Measurements from ENCODE around the gene PNMA8B. TPM values are rescaled to one million over a fixed set of nuclear protein-coding genes. Genes with fewer than 3 reads are reported as not detected.

Gene PNMA8B, protein sequence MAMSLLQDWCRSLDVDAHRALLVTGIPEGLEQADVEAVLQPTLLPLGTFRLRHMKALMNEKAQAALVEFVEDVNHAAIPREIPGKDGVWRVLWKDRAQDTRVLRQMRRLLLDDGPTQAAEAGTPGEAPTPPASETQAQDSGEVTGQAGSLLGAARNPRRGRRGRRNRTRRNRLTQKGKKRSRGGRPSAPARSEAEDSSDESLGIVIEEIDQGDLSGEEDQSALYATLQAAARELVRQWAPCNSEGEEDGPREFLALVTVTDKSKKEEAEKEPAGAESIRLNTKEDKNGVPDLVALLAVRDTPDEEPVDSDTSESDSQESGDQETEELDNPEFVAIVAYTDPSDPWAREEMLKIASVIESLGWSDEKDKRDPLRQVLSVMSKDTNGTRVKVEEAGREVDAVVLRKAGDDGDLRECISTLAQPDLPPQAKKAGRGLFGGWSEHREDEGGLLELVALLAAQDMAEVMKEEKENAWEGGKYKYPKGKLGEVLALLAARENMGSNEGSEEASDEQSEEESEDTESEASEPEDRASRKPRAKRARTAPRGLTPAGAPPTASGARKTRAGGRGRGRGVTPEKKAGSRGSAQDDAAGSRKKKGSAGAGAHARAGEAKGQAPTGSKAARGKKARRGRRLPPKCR
- polyA plus RNA-seq (2011; rRNA removed) (0.15 and 0.17 TPM in 2 replicates), polyA minus RNA-seq (2011; rRNA and poly(A)+ RNA removed) (0.19 and 0.21 TPM in 2 replicates)

DNA sequence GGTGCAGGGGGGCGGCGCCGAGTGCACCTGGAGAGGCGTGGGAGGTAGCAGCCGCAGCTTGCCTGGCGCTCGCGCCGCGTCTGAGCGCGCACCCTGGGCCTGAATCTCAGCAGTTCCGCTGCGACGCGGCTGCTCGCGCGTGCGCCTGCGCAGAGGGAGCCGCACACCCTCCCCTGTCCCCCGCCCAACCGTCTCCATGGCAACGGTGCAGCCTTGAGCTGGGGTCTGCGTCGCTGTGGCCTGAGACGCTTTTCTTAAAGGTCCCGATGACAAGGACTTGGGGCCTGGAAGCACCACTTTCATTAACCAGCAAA is at the start of gene PNMA8B:
PNMA8B (minus strand) TSS at position 82 of the 314 bp plus-strand sequence. CDS start 402 bp downstream, outside the sequence.
- Histone ChIP-seq H3K27me3 (ENCODE audit: control insufficient read depth, insufficient read depth, low read length) (peaks cover 11% of the 10 kb centered on the region), H3K4me3 (ENCODE audit: low read depth, low read length) (peak within 1 kb of the TSS; percentile 33), H3K36me3 (ENCODE audit: control insufficient read depth, insufficient read depth, low read length) (no peaks in the 10 kb centered on the region)
- DNase-seq (ENCODE audit: low read depth): no peak
- TF ChIP-seq, protein P1, sequence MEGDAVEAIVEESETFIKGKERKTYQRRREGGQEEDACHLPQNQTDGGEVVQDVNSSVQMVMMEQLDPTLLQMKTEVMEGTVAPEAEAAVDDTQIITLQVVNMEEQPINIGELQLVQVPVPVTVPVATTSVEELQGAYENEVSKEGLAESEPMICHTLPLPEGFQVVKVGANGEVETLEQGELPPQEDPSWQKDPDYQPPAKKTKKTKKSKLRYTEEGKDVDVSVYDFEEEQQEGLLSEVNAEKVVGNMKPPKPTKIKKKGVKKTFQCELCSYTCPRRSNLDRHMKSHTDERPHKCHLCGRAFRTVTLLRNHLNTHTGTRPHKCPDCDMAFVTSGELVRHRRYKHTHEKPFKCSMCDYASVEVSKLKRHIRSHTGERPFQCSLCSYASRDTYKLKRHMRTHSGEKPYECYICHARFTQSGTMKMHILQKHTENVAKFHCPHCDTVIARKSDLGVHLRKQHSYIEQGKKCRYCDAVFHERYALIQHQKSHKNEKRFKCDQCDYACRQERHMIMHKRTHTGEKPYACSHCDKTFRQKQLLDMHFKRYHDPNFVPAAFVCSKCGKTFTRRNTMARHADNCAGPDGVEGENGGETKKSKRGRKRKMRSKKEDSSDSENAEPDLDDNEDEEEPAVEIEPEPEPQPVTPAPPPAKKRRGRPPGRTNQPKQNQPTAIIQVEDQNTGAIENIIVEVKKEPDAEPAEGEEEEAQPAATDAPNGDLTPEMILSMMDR (IDR thresholded peaks at IDR 0.05; ENCODE audit: insufficient read depth, low read depth, low read length): no peak
- POLR2A ChIA-PET: no interaction called here
- CTCF ChIA-PET: interaction anchor here (1.0 to 1.3 kb wide), 2 partner anchors 47 to 100 kb away, joined by 3 to 4 read pairs; no protein-coding TSS in a partner anchor

DNA sequence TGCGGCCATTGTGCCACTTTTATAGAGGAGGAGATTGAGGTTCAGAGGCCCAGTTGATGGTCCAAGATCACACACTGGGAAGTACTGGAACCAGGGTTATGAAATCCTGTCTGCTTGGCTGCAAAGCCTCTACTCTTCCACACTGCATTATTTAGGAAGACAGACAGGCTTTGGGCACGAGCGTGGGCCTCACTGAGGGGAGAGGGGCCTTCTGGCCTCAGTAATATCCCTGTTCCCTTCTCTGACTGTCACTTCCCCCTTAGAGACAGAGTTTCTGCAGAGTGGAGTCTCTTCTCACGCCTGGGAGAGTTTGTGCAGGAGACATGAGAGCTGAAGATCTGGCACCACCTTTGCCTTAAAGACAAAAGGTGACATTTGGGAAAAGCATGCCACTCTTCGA is 49.0 kb upstream of the PNMA8B start:
- TF ChIP-seq, protein P1 (IDR thresholded peaks at IDR 0.05; ENCODE audit: insufficient read depth, low read depth, low read length): no peak
- no peaks in the 10 kb centered on the region for H3K36me3 ChIP-seq (ENCODE audit: control insufficient read depth, insufficient read depth, low read length)
- no peak for DNase-seq (ENCODE audit: low read depth)
- H3K4me3 ChIP-seq (ENCODE audit: low read depth, low read length): no peak overlapping the region
- CTCF ChIA-PET: interaction anchor here (0.8 to 2.0 kb wide), 6 partner anchors 9 to 265 kb away, joined by 3 to 8 read pairs (median 4); no protein-coding TSS in a partner anchor
- POLR2A ChIA-PET: no interaction called here
- H3K27me3 ChIP-seq (ENCODE audit: control insufficient read depth, insufficient read depth, low read length): no peaks in the 10 kb centered on the region

DNA sequence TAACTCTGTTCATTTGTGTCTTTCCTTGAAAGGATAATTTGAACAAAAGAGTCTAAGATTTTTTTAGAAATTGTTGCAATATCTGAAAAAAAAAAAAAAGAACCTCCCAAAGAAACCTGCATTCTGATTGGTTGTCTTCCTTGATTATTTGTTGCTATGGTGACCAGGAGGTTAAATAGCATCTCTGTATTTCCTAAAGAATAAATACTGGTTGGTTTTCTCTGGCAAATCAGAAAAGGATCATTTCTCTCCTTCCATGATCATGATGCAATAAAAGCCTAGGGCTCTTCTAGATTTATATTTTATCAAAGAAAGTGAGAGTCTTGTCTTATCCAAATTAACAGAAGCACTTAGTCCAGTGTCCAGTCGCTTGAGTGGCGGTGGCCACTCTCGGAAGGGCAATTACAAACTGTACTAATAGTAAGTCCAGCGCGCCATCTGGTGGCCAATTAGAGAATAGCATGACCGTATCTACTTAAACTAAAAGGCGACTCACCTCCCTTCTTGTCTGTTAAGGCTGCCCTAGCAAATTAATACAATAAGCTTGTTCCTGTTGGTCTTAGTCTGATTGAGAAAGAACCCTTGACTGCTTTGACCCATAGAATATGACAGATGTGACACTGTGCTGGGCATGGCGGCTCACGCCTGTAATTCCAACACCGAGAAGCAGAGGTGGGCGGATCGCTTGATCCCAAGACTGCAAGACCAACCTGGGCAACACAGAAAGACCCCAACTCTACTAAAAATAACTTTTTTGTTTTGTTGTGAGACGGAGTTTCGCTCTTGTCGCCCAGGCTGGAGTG is 47.0 kb upstream of the PNMA8B start:
- ChIA-PET POLR2A (no interaction called here), CTCF (interaction anchor here (0.9 to 3.4 kb wide), 15 partner anchors 9 to 263 kb away, joined by 3 to 34 read pairs (median 4); partner anchors contain the start of gene PNMA8B)
- TF ChIP-seq, protein P1 (IDR thresholded peaks at IDR 0.05; ENCODE audit: insufficient read depth, low read depth, low read length): peak; percentile 80
- Histone ChIP-seq H3K4me3 (ENCODE audit: low read depth, low read length) (no peak overlapping the region), H3K36me3 (ENCODE audit: control insufficient read depth, insufficient read depth, low read length) (no peaks in the 10 kb centered on the region), H3K27me3 (ENCODE audit: control insufficient read depth, insufficient read depth, low read length) (no peaks in the 10 kb centered on the region)
- DNase-seq (ENCODE audit: low read depth): peak; percentile 50

DNA sequence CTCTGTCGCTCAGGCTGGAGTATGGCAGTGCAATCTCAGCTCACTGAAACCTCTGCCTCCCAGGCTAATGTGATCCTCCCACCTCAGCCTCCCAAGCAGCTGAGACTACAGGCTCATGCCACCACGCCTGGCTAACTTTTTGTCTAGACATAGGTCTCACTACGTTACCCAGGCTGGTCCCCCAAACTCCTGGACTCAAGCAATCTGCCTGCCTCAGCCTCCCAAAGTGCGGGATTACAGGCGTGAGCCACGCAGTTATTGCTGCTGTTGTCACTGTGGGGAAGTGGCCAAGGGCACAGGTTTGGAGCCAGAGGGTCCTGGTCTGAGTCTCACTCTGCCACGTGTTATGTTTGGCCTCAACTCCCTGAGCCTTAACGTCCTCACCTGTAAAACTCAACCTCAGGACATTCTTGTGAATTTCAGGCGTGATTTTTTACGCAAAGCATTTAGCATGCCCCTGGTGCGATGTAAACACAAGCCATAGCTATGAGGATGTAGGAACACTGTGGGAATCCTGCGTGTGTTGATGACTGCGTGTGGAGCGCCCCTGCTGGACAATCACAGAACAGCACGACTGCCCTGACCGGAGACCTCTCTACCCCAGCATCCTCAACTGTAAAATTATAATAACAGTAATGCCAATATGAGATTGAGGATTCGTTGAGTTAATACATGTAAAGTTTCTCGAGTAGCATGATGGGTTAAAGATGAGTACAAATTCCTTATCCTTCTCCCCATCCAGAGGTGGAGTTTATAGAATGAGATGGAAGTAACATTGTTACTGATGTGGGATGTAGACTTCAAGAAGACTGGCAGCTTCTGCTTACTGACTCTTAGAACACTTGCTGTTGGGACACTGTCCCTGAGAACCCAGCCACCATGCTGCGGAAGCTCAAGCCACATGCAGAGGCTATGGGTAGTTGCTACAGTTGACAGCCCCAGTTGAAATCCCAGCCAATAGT is 41.8 kb upstream of the PNMA8B start:
- no peak overlapping the region for H3K4me3 ChIP-seq (ENCODE audit: low read depth, low read length)
- no peak for DNase-seq (ENCODE audit: low read depth)
- TF ChIP-seq, protein P1 (IDR thresholded peaks at IDR 0.05; ENCODE audit: insufficient read depth, low read depth, low read length): peak; percentile 95
- ChIA-PET POLR2A (no interaction called here), CTCF (interaction anchor here (0.7 to 4.3 kb wide), 22 partner anchors 8 to 254 kb away, joined by 3 to 48 read pairs (median 4); partner anchors contain the start of genes CALM3 and DACT3)
- H3K27me3 ChIP-seq (ENCODE audit: control insufficient read depth, insufficient read depth, low read length): no peaks in the 10 kb centered on the region
- no peaks in the 10 kb centered on the region for H3K36me3 ChIP-seq (ENCODE audit: control insufficient read depth, insufficient read depth, low read length)
